ENCODE data around the gene PMM1.

- TF ChIP-seq CTCF (conservative IDR thresholded peaks at IDR 0.05; ENCODE audit: low read length) (no peak), EZH2phosphoT487 (IDR thresholded peaks at IDR 0.05; ENCODE audit: borderline replicate concordance, low read depth, low read length) (no peak)
Measured at GRCh38 chr22:41528938-41529561, 60.6 kb downstream of the PMM1 start.

All from OCI-LY7 (cell line).